ENCODE measurements around the gene PLXNA2.
A peak's percentile ranks its signal among the peaks of the same experiment; 100 is the strongest.

The PLXNA2 gene

GRCh38 chr1:207981976-207982375 lies 262.2 kb downstream of the PLXNA2 start:
- H2AFZ ChIP-seq (ENCODE audit: low read depth, low read length): no peak overlapping the region

GRCh38 chr1:207978441-207978840 lies 265.7 kb downstream of the PLXNA2 start:
- H3K27ac ChIP-seq (ENCODE audit: low read length): no peak overlapping the region
- no peak overlapping the region for H3K4me3 ChIP-seq (ENCODE audit: low read length)
- H4K20me1 ChIP-seq (ENCODE audit: insufficient read depth, low read length): no peaks in the 10 kb centered on the region
- H3K27me3 ChIP-seq (ENCODE audit: low read depth, low read length): peaks cover 62% of the 10 kb centered on the region
- H2AFZ ChIP-seq (ENCODE audit: low read depth, low read length): no peak overlapping the region
- no peaks in the 10 kb centered on the region for H3K36me3 ChIP-seq (replicated peaks; ENCODE audit: low read depth, low read length)
- H3K4me2 ChIP-seq (ENCODE audit: low read length): no peak overlapping the region
- H3K4me1 ChIP-seq (ENCODE audit: low read length): peaks cover 6% of the 10 kb centered on the region
- H3K79me2 ChIP-seq (ENCODE audit: low read length): no peaks in the 10 kb centered on the region
- H3K9me3 ChIP-seq (ENCODE audit: insufficient read depth, low read length): no peaks in the 10 kb centered on the region
- TF ChIP-seq EZH2phosphoT487 (IDR thresholded peaks at IDR 0.05; ENCODE audit: low read depth) (no peak), CTCF (IDR thresholded peaks at IDR 0.05; ENCODE audit: low read depth, low read length) (no peak)
- no peak overlapping the region for H3K9ac ChIP-seq (ENCODE audit: low read length)

More at GRCh38 chr1:207981976-207982375, 262.2 kb downstream of the PLXNA2 start:
- Histone ChIP-seq H3K9me3 (ENCODE audit: insufficient read depth, low read length) (no peaks in the 10 kb centered on the region), H4K20me1 (ENCODE audit: insufficient read depth, low read length) (no peaks in the 10 kb centered on the region), H3K9ac (ENCODE audit: low read length) (no peak overlapping the region), H3K4me2 (ENCODE audit: low read length) (no peak overlapping the region), H3K27me3 (ENCODE audit: low read depth, low read length) (peaks cover 46% of the 10 kb centered on the region), H3K27ac (ENCODE audit: low read length) (no peak overlapping the region), H3K4me1 (ENCODE audit: low read length) (peaks cover 7% of the 10 kb centered on the region), H3K36me3 (replicated peaks; ENCODE audit: low read depth, low read length) (no peaks in the 10 kb centered on the region), H3K4me3 (ENCODE audit: low read length) (no peak overlapping the region), H3K79me2 (ENCODE audit: low read length) (no peaks in the 10 kb centered on the region)
- TF ChIP-seq EZH2phosphoT487 (IDR thresholded peaks at IDR 0.05; ENCODE audit: low read depth) (no peak), CTCF (IDR thresholded peaks at IDR 0.05; ENCODE audit: low read depth, low read length) (peak; percentile 75)

- Histone ChIP-seq H3K27ac (ENCODE audit: low read length) (no peak overlapping the region), H2AFZ (ENCODE audit: low read depth, low read length) (no peak overlapping the region), H3K79me2 (ENCODE audit: low read length) (no peaks in the 10 kb centered on the region), H3K4me2 (ENCODE audit: low read length) (no peak overlapping the region), H3K4me1 (ENCODE audit: low read length) (peaks cover 6% of the 10 kb centered on the region), H3K9me3 (ENCODE audit: insufficient read depth, low read length) (no peaks in the 10 kb centered on the region), H3K9ac (ENCODE audit: low read length) (no peak overlapping the region), H3K27me3 (ENCODE audit: low read depth, low read length) (peaks cover 61% of the 10 kb centered on the region), H4K20me1 (ENCODE audit: insufficient read depth, low read length) (no peaks in the 10 kb centered on the region), H3K4me3 (ENCODE audit: low read length) (no peak overlapping the region), H3K36me3 (replicated peaks; ENCODE audit: low read depth, low read length) (no peaks in the 10 kb centered on the region)
- TF ChIP-seq EZH2phosphoT487 (IDR thresholded peaks at IDR 0.05; ENCODE audit: low read depth) (no peak), CTCF (IDR thresholded peaks at IDR 0.05; ENCODE audit: low read depth, low read length) (no peak)
Observed at GRCh38 chr1:207977876-207978275, 266.3 kb downstream of the PLXNA2 start.

- no peak for TF ChIP-seq EZH2phosphoT487 (IDR thresholded peaks at IDR 0.05; ENCODE audit: low read depth)
- no peak for TF ChIP-seq CTCF (IDR thresholded peaks at IDR 0.05; ENCODE audit: low read depth, low read length)
- Histone ChIP-seq H2AFZ (ENCODE audit: low read depth, low read length) (no peak overlapping the region), H3K4me3 (ENCODE audit: low read length) (no peak overlapping the region), H3K9me3 (ENCODE audit: insufficient read depth, low read length) (no peaks in the 10 kb centered on the region), H3K27ac (ENCODE audit: low read length) (no peak overlapping the region), H3K4me1 (ENCODE audit: low read length) (peaks cover 6% of the 10 kb centered on the region), H4K20me1 (ENCODE audit: insufficient read depth, low read length) (no peaks in the 10 kb centered on the region), H3K79me2 (ENCODE audit: low read length) (no peaks in the 10 kb centered on the region), H3K36me3 (replicated peaks; ENCODE audit: low read depth, low read length) (no peaks in the 10 kb centered on the region), H3K9ac (ENCODE audit: low read length) (no peak overlapping the region), H3K4me2 (ENCODE audit: low read length) (peak overlapping the region; percentile 25), H3K27me3 (ENCODE audit: low read depth, low read length) (peaks cover 35% of the 10 kb centered on the region)
Observed at GRCh38 chr1:207973898-207974568, 270.2 kb downstream of the PLXNA2 start.
